ENCODE results near the gene AUH.

- no peak for TF ChIP-seq EZH2phosphoT487 (IDR thresholded peaks at IDR 0.05; ENCODE audit: insufficient read depth, low read depth)
- no peak for TF ChIP-seq EZH2 (IDR thresholded peaks at IDR 0.05; ENCODE audit: insufficient read depth, poor library complexity, severe bottlenecking)
Measured at GRCh38 chr9:91285729-91286353, 75.9 kb downstream of the AUH start.
